GM18508 (cell line): ENCODE results near the gene PPARD.
"Not testable (repeated sequence)": the region's sequence is repeated elsewhere in the genome, so short reads cannot be mapped to it uniquely, and the experiment has no call there.

Experiments used
- ATAC-seq: cut with Tn5 transposase; IDR thresholded peaks from one replicate; pipeline ENCODE4 v1.9.1; 2021; ENCODE audit warnings: moderate number of reproducible peaks; ENCODE audit not compliant: insufficient read depth, unreplicated experiment

PPARD gene

DNA sequence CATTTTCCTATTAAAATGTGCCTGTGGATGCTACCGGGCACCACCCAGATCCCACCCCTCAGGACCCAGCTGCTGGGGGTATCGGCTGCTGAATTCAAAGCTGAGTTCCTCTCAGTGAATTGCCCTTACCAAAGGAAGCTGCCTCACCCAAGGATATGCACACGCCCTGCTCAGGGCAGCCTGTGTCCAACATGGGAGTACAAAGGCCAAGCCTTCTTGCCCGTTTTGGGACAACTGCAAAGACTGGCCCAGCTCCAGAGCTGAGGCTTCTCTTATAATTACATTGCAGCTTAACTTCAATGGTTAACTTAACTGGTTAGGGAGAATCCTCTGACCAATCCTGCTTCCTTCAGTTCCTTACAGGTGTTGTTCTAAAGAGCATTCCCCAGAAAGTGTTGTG, 89.9 kb downstream of the PPARD start:
- ATAC-seq: no peak

DNA sequence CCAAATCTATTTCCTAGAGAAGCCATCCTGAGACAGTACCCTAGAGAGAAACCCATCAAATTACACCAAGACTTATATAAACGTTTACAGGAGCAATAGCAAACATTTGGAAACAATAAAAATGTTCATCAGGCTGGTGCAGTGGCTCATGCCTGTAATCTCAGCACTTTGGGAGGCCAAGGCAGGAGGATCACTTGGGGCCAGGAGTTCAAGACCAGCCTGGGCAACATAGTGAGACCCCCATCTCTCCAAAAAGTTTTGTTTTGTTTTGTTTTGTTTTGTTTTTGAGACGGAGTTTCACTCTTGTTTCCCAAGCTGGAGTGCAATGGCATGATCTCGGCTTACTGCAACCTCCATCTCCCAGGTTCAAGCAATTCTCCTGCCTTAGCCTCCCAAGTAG, 90.3 kb downstream of the PPARD start:
- ATAC-seq: not testable (repeated sequence)

GRCh38 chr6:35435074-35435837, 92.9 kb downstream of the PPARD start:
- ATAC-seq: no peak

- no peak for ATAC-seq
These were observed 93.9 kb downstream of the PPARD start for GRCh38 chr6:35436071-35436857.

DNA sequence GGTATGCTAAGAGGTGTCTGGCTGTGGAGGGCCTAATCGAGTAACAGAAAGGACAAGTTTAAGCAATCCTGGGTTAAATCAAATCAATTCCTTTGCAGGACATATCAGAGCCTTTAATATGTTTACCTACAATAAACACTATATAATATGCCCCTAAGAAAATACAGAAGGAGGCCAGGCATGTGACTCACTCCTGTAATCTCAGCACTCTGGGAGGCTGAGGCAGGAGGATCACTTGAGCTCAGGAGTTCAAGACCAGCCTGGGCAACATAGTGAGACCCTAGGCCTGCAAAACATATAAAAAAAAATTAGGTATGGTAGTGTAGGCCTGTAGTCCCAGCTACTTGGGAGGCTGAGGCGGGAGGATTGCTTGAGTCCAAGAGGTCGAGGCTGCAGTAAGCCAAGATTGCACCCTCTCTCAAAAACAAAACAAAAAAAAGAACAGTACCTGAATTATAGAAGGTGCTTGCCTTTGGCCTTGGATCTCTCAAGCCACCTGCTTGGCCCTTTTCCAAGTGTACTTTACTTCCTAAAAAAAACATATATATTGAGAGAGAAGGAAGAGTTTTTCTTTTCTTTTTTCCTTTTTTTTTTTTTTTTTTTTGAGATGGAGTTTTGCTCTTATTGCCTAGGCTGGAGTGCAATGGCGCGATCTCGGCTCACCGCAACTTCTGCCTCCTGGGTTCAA, 96.2 kb downstream of the PPARD start:
- not testable (repeated sequence) for ATAC-seq

DNA sequence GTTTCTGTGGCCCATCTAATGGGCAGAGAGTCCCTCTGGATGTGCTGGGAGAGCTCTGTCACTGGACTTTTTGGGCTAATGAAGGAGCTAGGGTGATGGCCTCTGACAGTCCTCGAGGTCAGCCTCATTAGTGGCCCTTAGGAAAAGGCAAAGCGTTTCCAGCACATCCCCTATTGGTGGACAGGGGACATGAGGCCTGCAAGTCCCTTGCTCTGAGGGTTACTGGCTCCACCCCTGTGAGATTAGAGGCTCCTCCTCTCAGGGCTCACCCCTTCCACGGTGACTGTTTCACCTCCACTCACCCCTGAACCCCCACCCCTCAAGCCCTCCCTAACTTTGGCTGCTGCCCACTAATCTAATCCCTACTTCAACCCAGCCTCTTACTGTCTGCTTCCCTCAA, 97.0 kb downstream of the PPARD start:
- no peak for ATAC-seq

GRCh38 chr6:35441205-35441604, 98.8 kb downstream of the PPARD start:
- ATAC-seq: no peak

DNA sequence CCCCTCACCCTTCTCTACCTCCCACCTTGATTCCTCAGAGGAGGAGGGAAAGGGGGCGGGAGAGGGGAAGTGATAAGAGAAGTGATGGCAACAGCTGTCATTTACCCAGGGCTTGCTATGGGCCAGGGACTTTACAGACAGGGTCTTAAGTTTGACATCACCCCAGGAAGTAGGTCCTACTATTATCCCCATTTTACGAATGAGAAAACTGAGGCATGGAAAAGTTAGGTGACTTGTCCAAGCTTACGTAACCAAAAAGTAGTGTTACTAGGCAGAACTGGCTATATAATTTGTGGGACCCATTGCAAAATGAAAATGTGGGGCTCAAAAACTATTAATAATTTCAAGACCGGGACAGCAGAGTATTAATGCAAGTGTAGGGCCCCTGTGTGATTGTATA, 99.3 kb downstream of the PPARD start:
- ATAC-seq: no peak

DNA sequence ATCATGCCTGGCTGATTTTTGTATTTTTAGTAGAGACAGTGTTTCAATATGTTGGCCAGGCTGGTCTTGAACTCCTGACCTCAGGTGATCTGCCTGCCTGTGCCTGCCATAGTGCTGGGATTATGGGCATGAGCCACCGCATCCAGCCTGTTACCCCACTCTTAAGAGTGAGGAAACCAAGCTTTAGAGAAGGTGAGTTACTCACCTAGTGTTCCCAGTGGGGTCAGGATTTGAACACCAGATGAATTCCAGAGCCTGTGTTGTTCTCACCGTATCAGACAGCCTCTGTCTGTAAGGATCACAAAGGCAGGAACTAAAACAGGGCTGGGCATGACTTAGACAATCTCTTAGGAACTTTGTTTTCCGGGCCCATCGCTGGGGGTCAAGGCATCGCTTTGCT, 100.3 kb downstream of the PPARD start:
- ATAC-seq: no peak

GRCh38 chr6:35443341-35444030, 101.1 kb downstream of the PPARD start:
- ATAC-seq: no peak

DNA sequence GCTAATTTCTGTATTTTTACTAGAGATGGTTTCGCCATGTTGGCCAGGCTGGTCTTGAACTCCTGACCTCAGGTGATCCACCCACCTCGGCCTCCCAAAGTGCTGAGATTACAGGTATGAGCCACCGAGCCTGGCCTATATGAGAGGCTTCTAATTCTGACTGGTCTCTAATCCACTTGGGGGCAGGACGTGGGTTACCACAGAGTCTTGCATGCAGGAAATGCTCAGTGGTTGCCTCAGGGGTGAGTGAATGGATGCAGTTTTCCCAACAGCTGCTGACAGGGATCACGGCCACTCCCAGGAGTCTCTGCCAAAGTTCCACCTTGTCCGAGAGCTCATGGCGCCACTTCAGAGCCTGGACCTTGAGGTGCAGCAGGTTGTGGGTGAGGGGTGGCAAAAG, 103.3 kb downstream of the PPARD start:
- ATAC-seq: no peak

- no peak for ATAC-seq
These were observed 105.8 kb downstream of the PPARD start for GRCh38 chr6:35448191-35448590.

GRCh38 chr6:35449287-35449881, 107.0 kb downstream of the PPARD start:
- ATAC-seq: no peak

- ATAC-seq: no peak
These were observed 109.2 kb downstream of the PPARD start for GRCh38 chr6:35451354-35452182.

GRCh38 chr6:35452183-35453090, 110.1 kb downstream of the PPARD start, which contains the start of gene FANCE:
TSS of gene FANCE (plus strand) at chr6:35452338. CDS start at chr6:35452546, 208 bp downstream.
- peak; percentile 51 for ATAC-seq

GRCh38 chr6:35453236-35453635, 110.9 kb downstream of the PPARD start:
- no peak for ATAC-seq

DNA sequence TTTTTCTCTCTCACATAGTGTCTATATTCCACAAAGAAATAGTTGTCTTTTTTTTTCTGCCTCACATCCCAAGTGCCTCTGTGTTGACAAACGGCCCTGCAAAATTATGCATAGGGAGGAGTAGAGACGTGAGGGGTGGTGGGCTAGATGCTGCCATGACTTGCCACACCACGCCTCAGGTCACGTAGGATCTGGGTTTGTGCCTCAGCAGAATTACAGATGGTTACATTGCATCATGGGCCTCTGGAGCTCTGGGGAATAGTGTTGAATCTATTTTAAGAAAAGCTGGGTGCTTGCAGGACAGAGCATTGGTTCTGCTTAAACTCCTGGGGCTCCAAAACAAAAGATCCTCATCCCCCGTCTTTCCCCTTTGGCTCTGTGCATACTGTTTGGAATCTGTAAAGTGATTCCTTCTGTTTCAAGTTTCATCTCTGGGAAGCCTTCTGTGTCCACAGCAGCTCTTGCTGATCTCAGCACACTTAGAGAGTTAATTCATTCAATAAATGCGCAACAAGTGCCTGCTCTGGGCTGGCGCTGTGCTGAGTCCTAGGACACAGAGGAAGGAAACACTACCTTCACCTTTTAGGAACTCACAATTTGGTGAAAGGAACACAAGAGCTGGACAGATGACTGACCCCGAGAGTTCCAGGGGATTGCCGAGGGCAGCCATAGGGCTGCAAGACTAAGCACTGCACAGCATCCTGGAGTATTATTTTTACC, 112.2 kb downstream of the PPARD start:
- ATAC-seq: no peak

- ATAC-seq: no peak
These were observed 115.5 kb downstream of the PPARD start for GRCh38 chr6:35457907-35458306.
